GM19438 (cell line): Measurements from ENCODE around the gene MED29.

Source experiments
- ATAC-seq: cut with Tn5 transposase; IDR thresholded peaks from one replicate; pipeline ENCODE4 v1.9.1; 2021; ENCODE audit warnings: low read depth; ENCODE audit not compliant: unreplicated experiment

The MED29 gene

GRCh38 chr19:39426170-39426569, 35.0 kb downstream of the MED29 start:
- no peak for ATAC-seq

- no peak for ATAC-seq
These were observed 36.5 kb downstream of the MED29 start for GRCh38 chr19:39427707-39428106.

GRCh38 chr19:39428283-39429112, 37.3 kb downstream of the MED29 start:
- ATAC-seq = no peak

GRCh38 chr19:39430675-39431593, 39.8 kb downstream of the MED29 start:
- ATAC-seq = peak; percentile 50

- no peak for ATAC-seq
These were observed 41.5 kb downstream of the MED29 start for GRCh38 chr19:39432677-39433025.

- no peak for ATAC-seq
These were observed 42.4 kb downstream of the MED29 start for GRCh38 chr19:39433480-39434079.

- ATAC-seq = no peak
These were observed 43.2 kb downstream of the MED29 start for GRCh38 chr19:39434123-39435076.

GRCh38 chr19:39435499-39436349, 44.5 kb downstream of the MED29 start, which contains the start of gene RPS16:
TSS of gene RPS16 (minus strand) at chr19:39435949. CDS start at chr19:39435895, 54 bp downstream.
- peak; percentile 69 for ATAC-seq

GRCh38 chr19:39436350-39436716, 45.2 kb downstream of the MED29 start:
- no peak for ATAC-seq

GRCh38 chr19:39438270-39438934, 47.2 kb downstream of the MED29 start:
- ATAC-seq = no peak

GRCh38 chr19:39444598-39445195, 53.5 kb downstream of the MED29 start:
- no peak for ATAC-seq

- ATAC-seq = peak; percentile 71
These were observed 54.3 kb downstream of the MED29 start, which contains the start of gene SUPT5H for GRCh38 chr19:39445196-39446111. TSS of gene SUPT5H (plus strand) at chr19:39445582. CDS start at chr19:39445891, 309 bp downstream.

- ATAC-seq = no peak
These were observed 55.3 kb downstream of the MED29 start for GRCh38 chr19:39446365-39447084.

- ATAC-seq = no peak
These were observed 57.1 kb downstream of the MED29 start for GRCh38 chr19:39448271-39448670.

GRCh38 chr19:39449116-39449797, 58.1 kb downstream of the MED29 start:
- ATAC-seq = no peak
